ENCODE data around the gene SLC36A3. TPM values are rescaled to one million over a fixed set of nuclear protein-coding genes. Genes with fewer than 3 reads are reported as not detected.

SLC36A3 gene
- total and polyA plus RNA-seq, 2 of the 8 experiments (the other 6 are each of a cell fraction or from before 2014, with no cell fraction given), result not detected

GRCh38 chr5:151239237-151239861 is 64.2 kb downstream of the SLC36A3 start (continued):
- TF ChIP-seq YY1 (IDR thresholded peaks at IDR 0.05; ENCODE audit: low read depth, low read length) (0 out of 2 replicates have a peak, but pooled peaks have one; percentile 21), GABPA (IDR thresholded peaks at IDR 0.05; ENCODE audit: borderline replicate concordance, insufficient read depth, low read length) (no peak), MAX (IDR thresholded peaks at IDR 0.05) (0 out of 2 replicates have a peak, but pooled peaks have one; percentile 24), CREB1 (IDR thresholded peaks at IDR 0.05) (0 out of 2 replicates have a peak, but pooled peaks have one; percentile 6), SP1 (IDR thresholded peaks at IDR 0.05; ENCODE audit: low read depth, low read length) (no peak), KDM5A (IDR thresholded peaks at IDR 0.05; ENCODE audit: low read length) (no peak), RXRA (IDR thresholded peaks at IDR 0.05; ENCODE audit: insufficient read depth, low read depth, low read length) (no peak), TAF1 (IDR thresholded peaks at IDR 0.05; ENCODE audit: low read depth, low read length) (0 out of 2 replicates have a peak, but pooled peaks have one; percentile 23), KDM1A (IDR thresholded peaks at IDR 0.05; ENCODE audit: borderline replicate concordance, low read length) (no peak), ATF2 (IDR thresholded peaks at IDR 0.05; ENCODE audit: low read length) (no peak)

All from H1 (cell line).